Measurements from ENCODE around the gene WDR70.
"Not testable (repeated sequence)": the region's sequence is repeated elsewhere in the genome, so short reads cannot be mapped to it uniquely, and the experiment has no call there.

The WDR70 gene

GRCh38 chr5:37593292-37593691 is 214.2 kb downstream of the WDR70 start:
- H3K9me3 Mint-ChIP-seq; H3K27ac Mint-ChIP-seq; H3K4me3 Mint-ChIP-seq; H3K27me3 Mint-ChIP-seq (ENCODE audit: low read depth); H3K36me3 Mint-ChIP-seq (ENCODE audit: low read depth); H3K4me1 Mint-ChIP-seq (ENCODE audit: low read depth): not testable (repeated sequence)

- not testable (repeated sequence) for H3K27me3 Mint-ChIP-seq (ENCODE audit: low read depth); H3K4me3 Mint-ChIP-seq; H3K27ac Mint-ChIP-seq; H3K4me1 Mint-ChIP-seq (ENCODE audit: low read depth)
- H3K9me3 Mint-ChIP-seq = peaks cover 12% of the 10 kb centered on the region
- H3K36me3 Mint-ChIP-seq (ENCODE audit: low read depth) = peaks cover 13% of the 10 kb centered on the region
These were observed 215.7 kb downstream of the WDR70 start for GRCh38 chr5:37594864-37595263.

DNA sequence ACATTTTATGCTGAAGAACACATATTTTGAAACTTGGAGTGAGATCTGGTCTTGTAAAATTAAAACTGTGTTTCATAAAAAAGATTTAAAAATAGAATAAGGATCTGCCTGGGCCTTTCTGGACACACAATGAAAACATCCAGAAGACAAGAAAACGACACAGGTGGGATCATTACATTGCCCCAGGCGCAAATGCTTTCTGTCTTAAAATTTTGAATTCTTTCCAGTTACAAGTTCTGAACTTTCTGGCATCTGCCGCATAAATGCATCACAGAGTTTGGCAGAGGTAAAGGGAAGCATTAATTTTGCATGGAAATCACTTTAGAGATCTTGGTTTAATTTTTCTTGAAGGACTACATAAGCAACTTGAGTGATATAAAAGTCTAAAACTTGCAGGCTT is 219.6 kb downstream of the WDR70 start:
- H3K9me3 Mint-ChIP-seq = peaks cover 25% of the 10 kb centered on the region
- H3K4me1 Mint-ChIP-seq (ENCODE audit: low read depth) = no peaks in the 10 kb centered on the region
- H3K36me3 Mint-ChIP-seq (ENCODE audit: low read depth) = peaks cover 16% of the 10 kb centered on the region
- H3K27ac Mint-ChIP-seq = no peak overlapping the region
- no peaks in the 10 kb centered on the region for H3K27me3 Mint-ChIP-seq (ENCODE audit: low read depth)
- no peak overlapping the region for H3K4me3 Mint-ChIP-seq

GRCh38 chr5:37601163-37601562 is 222.0 kb downstream of the WDR70 start:
- Mint-ChIP-seq H3K27ac (no peak overlapping the region), H3K4me3 (no peak overlapping the region), H3K4me1 (ENCODE audit: low read depth) (no peaks in the 10 kb centered on the region), H3K9me3 (peaks cover 25% of the 10 kb centered on the region), H3K27me3 (ENCODE audit: low read depth) (no peaks in the 10 kb centered on the region), H3K36me3 (ENCODE audit: low read depth) (peaks cover 16% of the 10 kb centered on the region)

DNA sequence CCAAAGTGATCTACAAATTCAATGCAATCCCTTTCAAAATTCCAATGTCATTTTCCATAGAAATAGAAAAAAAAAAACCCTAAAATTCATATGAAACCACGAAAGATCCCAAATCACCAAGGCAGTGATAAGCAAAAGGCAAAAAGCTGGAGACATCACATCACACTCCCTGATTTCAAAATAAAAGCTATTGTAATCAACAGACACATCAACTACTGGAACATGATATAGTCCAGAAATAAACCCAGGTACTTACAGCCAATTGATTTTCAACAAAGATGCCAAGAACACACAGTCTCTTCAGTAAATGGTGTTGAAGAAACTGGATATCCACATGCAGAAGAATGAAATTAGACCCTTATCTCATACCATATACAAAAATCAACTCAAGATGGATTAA is 224.0 kb downstream of the WDR70 start:
- Mint-ChIP-seq H3K27me3 (ENCODE audit: low read depth) (no peaks in the 10 kb centered on the region), H3K4me3 (no peak overlapping the region), H3K36me3 (ENCODE audit: low read depth) (peaks cover 16% of the 10 kb centered on the region), H3K27ac (no peak overlapping the region), H3K4me1 (ENCODE audit: low read depth) (no peaks in the 10 kb centered on the region), H3K9me3 (peaks cover 24% of the 10 kb centered on the region)

DNA sequence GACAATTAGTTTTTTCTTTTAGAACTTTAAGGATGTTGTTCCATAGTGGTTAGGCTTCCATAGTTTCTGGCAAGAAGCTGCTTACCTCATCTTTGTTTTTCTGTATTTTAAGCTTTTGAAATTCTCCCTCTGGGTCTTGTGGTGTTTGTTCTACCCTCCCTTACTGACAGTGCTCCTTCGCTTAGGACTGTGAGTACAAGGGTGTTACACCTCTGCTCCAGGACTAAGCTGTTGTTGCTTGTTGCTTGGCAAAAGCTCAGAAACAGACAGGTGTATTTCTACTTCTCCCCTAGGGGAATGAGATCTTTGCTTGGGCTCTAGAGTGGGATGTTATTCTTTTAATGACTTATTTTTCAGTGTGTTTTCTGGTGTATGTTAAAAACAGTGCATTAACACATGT is 225.2 kb downstream of the WDR70 start:
- H3K27ac Mint-ChIP-seq = no peak overlapping the region
- no peaks in the 10 kb centered on the region for H3K27me3 Mint-ChIP-seq (ENCODE audit: low read depth)
- no peak overlapping the region for H3K4me3 Mint-ChIP-seq
- H3K36me3 Mint-ChIP-seq (ENCODE audit: low read depth) = peaks cover 8% of the 10 kb centered on the region
- no peaks in the 10 kb centered on the region for H3K4me1 Mint-ChIP-seq (ENCODE audit: low read depth)
- H3K9me3 Mint-ChIP-seq = peaks cover 15% of the 10 kb centered on the region

DNA sequence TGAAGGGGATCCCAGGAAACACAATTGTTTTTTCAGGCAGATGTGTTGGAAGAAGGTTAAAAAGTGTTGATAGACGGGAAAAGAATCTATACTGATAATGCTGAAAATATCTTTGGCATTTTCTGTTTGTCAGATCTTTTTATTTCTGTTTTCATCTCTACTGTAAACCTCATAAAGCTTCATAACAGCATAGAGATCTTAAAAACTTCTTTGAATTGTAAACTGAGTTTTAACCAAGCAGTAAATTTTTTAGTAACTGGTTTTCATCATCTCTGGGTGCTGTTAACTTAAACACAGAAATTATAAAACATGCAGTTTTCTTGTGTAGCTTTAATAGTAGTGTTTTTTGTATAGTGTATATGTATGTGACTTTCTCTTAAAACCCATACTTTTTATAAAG is 227.0 kb downstream of the WDR70 start:
- no peak overlapping the region for H3K27ac Mint-ChIP-seq
- no peaks in the 10 kb centered on the region for H3K4me1 Mint-ChIP-seq (ENCODE audit: low read depth)
- no peak overlapping the region for H3K4me3 Mint-ChIP-seq
- H3K36me3 Mint-ChIP-seq (ENCODE audit: low read depth) = peaks cover 6% of the 10 kb centered on the region
- no peaks in the 10 kb centered on the region for H3K27me3 Mint-ChIP-seq (ENCODE audit: low read depth)
- peaks cover 6% of the 10 kb centered on the region for H3K9me3 Mint-ChIP-seq

DNA sequence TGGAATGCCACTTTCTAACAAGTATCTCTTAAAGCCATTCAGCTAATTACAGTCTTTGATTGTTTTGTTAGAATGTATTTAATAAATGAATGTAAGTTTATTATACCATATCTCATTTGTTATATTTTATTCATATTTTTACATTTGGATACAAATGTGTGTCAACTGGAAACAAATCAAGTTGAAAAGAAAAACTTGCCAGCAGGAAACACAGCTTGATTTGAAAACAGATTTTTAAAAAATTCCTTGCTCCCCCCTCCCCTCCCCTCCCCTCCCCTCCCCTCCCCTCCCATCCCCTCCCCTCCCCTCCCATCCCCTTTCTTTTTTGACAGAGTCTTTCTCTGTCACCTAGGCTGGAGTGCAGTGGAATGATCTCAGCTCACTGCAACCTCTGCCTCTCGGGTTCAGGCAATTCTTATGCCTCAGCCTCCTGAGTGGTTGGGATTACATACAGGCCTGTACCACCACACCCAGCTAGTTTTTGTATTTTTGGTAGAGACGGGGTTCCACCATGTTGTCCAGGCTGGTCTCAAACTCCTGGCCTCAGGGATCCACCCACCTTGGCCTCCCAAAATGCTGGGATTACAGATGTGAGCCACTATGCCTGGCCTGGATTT is 227.6 kb downstream of the WDR70 start:
- peaks cover 2% of the 10 kb centered on the region for H3K36me3 Mint-ChIP-seq (ENCODE audit: low read depth)

DNA sequence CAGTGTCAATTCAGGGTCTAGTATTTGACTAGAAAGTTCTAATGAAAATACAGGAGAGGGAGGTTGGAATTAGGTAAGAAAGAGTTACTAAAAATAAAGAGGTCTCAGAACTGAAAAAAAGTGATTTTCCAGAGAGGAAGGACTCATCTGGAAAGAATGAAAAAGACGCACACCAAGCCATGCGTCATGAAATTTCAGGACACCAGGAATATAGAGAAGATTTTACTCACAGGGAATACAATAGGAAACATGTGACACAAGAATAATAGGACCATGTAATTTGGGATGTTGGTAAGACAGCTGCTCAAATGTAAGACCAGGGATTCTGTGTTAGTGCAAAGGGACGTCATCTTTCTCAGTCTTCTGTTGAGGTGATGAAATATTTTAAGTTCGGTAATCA is 236.1 kb downstream of the WDR70 start:
- no peak overlapping the region for H3K27ac Mint-ChIP-seq
- H3K4me3 Mint-ChIP-seq = no peak overlapping the region
- no peaks in the 10 kb centered on the region for H3K27me3 Mint-ChIP-seq (ENCODE audit: low read depth)
- H3K4me1 Mint-ChIP-seq (ENCODE audit: low read depth) = no peaks in the 10 kb centered on the region
- no peaks in the 10 kb centered on the region for H3K9me3 Mint-ChIP-seq
- H3K36me3 Mint-ChIP-seq (ENCODE audit: low read depth) = peaks cover 1% of the 10 kb centered on the region

More for the DNA sequence above, 227.6 kb downstream of the WDR70 start:
- Mint-ChIP-seq H3K27ac (no peak overlapping the region), H3K4me3 (no peak overlapping the region), H3K4me1 (ENCODE audit: low read depth) (no peaks in the 10 kb centered on the region), H3K9me3 (no peaks in the 10 kb centered on the region), H3K27me3 (ENCODE audit: low read depth) (no peaks in the 10 kb centered on the region)

DNA sequence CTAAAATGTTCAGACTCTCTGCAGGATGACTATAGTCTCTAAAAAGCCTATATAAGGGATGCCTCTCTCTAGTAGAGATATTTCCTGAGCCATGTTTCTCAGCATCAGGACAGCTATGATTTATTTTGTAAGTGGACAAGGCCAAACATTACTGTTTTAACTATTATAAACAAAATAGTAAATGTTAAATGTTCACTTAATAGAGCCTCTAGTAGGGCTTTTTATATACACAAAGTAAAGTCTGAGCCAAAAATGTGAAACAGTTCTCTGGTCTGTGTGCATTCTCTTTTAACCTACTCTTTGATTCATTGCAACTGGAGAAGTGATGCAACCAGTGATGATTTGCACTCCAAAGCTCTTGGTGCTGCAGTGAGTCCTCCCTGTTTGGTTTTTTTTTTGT is 240.2 kb downstream of the WDR70 start:
- no peaks in the 10 kb centered on the region for H3K27me3 Mint-ChIP-seq (ENCODE audit: low read depth)
- H3K4me1 Mint-ChIP-seq (ENCODE audit: low read depth) = no peaks in the 10 kb centered on the region
- H3K27ac Mint-ChIP-seq = no peak overlapping the region
- H3K36me3 Mint-ChIP-seq (ENCODE audit: low read depth) = peaks cover 4% of the 10 kb centered on the region
- no peaks in the 10 kb centered on the region for H3K9me3 Mint-ChIP-seq
- no peak overlapping the region for H3K4me3 Mint-ChIP-seq

GRCh38 chr5:37622354-37622753 is 243.2 kb downstream of the WDR70 start:
- not testable (repeated sequence) for H3K27ac Mint-ChIP-seq; H3K4me1 Mint-ChIP-seq (ENCODE audit: low read depth); H3K27me3 Mint-ChIP-seq (ENCODE audit: low read depth); H3K36me3 Mint-ChIP-seq (ENCODE audit: low read depth); H3K4me3 Mint-ChIP-seq
- H3K9me3 Mint-ChIP-seq = peaks cover 11% of the 10 kb centered on the region

DNA sequence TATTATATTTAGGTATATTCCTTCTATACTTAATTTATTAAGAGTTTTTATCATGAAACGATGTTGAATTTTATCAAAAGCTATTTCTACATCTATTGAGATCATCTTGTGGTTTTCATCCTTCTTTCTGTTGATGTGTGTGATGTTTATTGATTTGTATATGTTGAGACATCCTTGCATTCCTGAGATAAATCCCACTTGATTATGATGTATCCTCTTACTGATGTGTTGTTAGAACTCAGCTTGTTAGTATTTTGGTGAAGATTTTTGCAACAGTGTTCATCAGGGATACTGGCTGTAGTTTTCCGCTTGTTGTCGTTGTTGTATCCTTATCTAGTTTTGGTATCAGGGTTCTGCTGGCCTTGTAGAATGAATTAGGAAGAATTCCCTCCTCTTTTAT is 247.1 kb downstream of the WDR70 start:
- Mint-ChIP-seq H3K9me3 (peaks cover 38% of the 10 kb centered on the region), H3K4me1 (ENCODE audit: low read depth) (no peaks in the 10 kb centered on the region), H3K27me3 (ENCODE audit: low read depth) (no peaks in the 10 kb centered on the region), H3K4me3 (no peak overlapping the region), H3K36me3 (ENCODE audit: low read depth) (peaks cover 19% of the 10 kb centered on the region), H3K27ac (no peak overlapping the region)

- Mint-ChIP-seq H3K27me3 (ENCODE audit: low read depth) (no peaks in the 10 kb centered on the region), H3K27ac (no peak overlapping the region), H3K4me1 (ENCODE audit: low read depth) (no peaks in the 10 kb centered on the region), H3K36me3 (ENCODE audit: low read depth) (peaks cover 19% of the 10 kb centered on the region), H3K4me3 (no peak overlapping the region), H3K9me3 (peaks cover 38% of the 10 kb centered on the region)
These were observed 249.8 kb downstream of the WDR70 start for GRCh38 chr5:37628876-37629275.

DNA sequence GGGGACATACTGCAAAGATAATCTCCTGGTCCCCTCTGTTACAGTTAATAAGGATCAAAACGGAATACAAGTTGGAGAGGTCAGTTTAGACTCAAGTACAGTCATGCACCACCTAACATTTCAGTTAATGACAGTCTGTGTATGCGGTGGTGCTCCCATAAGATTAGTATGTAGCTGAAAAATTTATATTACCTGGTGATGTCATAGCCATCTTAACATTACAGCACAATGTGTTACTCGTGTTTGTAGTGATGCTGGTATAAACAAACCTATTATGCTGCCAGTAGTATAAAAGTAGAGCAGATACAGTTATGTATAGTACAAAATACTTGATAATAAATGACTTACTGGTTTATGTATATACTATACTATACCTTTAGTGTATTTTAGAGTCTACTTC is 252.8 kb downstream of the WDR70 start:
- no peaks in the 10 kb centered on the region for H3K4me1 Mint-ChIP-seq (ENCODE audit: low read depth)
- no peak overlapping the region for H3K4me3 Mint-ChIP-seq
- H3K27me3 Mint-ChIP-seq (ENCODE audit: low read depth) = no peaks in the 10 kb centered on the region
- H3K9me3 Mint-ChIP-seq = peaks cover 30% of the 10 kb centered on the region
- H3K36me3 Mint-ChIP-seq (ENCODE audit: low read depth) = peaks cover 22% of the 10 kb centered on the region
- no peak overlapping the region for H3K27ac Mint-ChIP-seq

GRCh38 chr5:37637165-37637845 is 258.2 kb downstream of the WDR70 start:
- no peak overlapping the region for H3K4me3 Mint-ChIP-seq
- no peak overlapping the region for H3K27ac Mint-ChIP-seq
- no peaks in the 10 kb centered on the region for H3K27me3 Mint-ChIP-seq (ENCODE audit: low read depth)
- no peaks in the 10 kb centered on the region for H3K4me1 Mint-ChIP-seq (ENCODE audit: low read depth)
- no peaks in the 10 kb centered on the region for H3K9me3 Mint-ChIP-seq
- H3K36me3 Mint-ChIP-seq (ENCODE audit: low read depth) = peaks cover 3% of the 10 kb centered on the region
